Upper lobe of left lung (tissue), 4 donors: ENCODE results near the gene ZNF608.

Source experiments
- EP300 ChIP-seq, 4 donors: sonication (generic); formaldehyde crosslinking; IDR thresholded peaks; one replicate each; pipeline ENCODE4 v1.5.1; 2017; ENCODE audit warnings: antibody characterized with exemption in 4 of 4, control low read depth in 2 of 4
- POLR2A ChIP-seq, 4 donors: fragments of 450-650 bp; IDR thresholded peaks; one replicate each; pipeline ENCODE4 v1.5.1; 2016 to 2017; ENCODE audit warnings: antibody characterized with exemption in 4 of 4, mild to moderate bottlenecking in 2 of 4
- POLR2AphosphoS5 ChIP-seq, 2 donors: sonication (generic); formaldehyde crosslinking; IDR thresholded peaks; one replicate each; pipeline ENCODE4 v1.5.1; 2017; ENCODE audit warnings: antibody characterized with exemption in 2 of 2
- TF ChIP-seq, protein P1 (sequence below), 6 experiments: fragments of 450-650 bp in 4 of 6; fragments of 200-600 bp in 2 of 6; sonication (generic) in 2 of 6; IDR thresholded peaks; one replicate each; pipeline ENCODE4 v1.5.1; 2016 to 2019; ENCODE audit warnings: antibody characterized with exemption in 6 of 6

DNA sequence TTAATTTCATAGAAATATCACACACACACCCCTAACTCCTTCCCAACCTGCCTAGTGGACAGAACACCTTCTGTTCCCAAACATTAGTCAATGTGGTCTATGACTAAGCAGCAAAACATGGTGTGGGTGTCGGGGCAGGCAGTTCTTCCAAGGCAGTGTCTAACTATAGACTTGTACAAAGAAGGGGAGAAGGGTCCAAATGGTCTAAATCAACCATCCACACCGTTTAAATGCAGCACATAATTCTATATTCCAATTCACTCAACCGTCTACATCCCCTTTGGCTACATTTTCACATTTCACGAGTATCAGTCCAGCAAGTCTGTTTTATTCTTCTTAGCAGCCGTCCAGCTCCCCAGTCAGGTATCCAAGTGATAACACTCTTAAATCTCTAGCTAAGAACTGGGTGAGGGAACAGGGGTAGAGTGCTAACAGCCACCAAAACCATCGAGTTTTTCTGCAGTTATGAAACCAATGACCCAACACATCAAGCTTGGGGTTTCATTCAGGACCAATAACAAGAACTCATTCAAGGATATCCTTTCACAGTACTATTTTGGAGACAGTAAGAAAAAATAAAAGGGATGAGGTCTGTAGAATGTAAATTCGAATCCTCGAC is 3.3 kb downstream of the ZNF608 start:
- TF ChIP-seq, protein P1, sequence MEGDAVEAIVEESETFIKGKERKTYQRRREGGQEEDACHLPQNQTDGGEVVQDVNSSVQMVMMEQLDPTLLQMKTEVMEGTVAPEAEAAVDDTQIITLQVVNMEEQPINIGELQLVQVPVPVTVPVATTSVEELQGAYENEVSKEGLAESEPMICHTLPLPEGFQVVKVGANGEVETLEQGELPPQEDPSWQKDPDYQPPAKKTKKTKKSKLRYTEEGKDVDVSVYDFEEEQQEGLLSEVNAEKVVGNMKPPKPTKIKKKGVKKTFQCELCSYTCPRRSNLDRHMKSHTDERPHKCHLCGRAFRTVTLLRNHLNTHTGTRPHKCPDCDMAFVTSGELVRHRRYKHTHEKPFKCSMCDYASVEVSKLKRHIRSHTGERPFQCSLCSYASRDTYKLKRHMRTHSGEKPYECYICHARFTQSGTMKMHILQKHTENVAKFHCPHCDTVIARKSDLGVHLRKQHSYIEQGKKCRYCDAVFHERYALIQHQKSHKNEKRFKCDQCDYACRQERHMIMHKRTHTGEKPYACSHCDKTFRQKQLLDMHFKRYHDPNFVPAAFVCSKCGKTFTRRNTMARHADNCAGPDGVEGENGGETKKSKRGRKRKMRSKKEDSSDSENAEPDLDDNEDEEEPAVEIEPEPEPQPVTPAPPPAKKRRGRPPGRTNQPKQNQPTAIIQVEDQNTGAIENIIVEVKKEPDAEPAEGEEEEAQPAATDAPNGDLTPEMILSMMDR (IDR thresholded peaks at IDR 0.05), result peak in 1 of 6 experiments; percentile 4
- TF ChIP-seq EP300 (IDR thresholded peaks at IDR 0.05) (no peak), POLR2A (IDR thresholded peaks at IDR 0.05) (no peak), POLR2AphosphoS5 (IDR thresholded peaks at IDR 0.05) (peak; percentile 57 to 66)
